Measurements from ENCODE around the gene PSMD13. TPM values are rescaled to one million over a fixed set of nuclear protein-coding genes. Genes with fewer than 3 reads are reported as not detected.
A peak's percentile ranks its signal among the peaks of the same experiment; 100 is the strongest.

The PSMD13 gene
- total RNA-seq, 1 experiment from 2014 or later = 141 TPM

DNA sequence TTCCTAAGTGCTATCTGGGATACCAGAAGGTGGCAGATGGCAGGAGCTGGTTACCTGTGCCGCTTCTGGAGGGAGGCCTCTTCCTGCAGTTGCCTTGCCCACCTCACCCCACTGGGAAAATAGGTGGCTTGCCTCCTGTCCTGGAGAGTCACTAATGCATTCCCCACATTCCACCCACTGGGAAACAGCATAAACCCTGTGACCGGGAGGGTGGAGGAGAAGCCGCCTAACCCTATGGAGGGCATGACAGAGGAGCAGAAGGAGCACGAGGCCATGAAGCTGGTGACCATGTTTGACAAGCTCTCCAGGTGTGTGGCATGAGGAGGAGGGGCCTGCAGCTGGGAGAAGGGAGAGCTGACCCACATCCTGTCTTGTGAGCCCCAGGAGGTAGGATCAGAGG, 23.7 kb upstream of the PSMD13 start:
- H3K9me3 Mint-ChIP-seq = no peaks in the 10 kb centered on the region
- no peaks in the 10 kb centered on the region; the same call in 1 of the 2 replicates for H3K79me2 ChIP-seq (ENCODE audit: insufficient read depth, low read length)
- H3K23me2 ChIP-seq (ENCODE audit: insufficient read length, low read depth, low read length, poor library complexity, severe bottlenecking) = peaks cover 8% of the 10 kb centered on the region
- no peak overlapping the region for H3K4me2 ChIP-seq (ENCODE audit: insufficient read depth, insufficient read length, low read length)
- DNase-seq = no peak
- H2BK12ac ChIP-seq (ENCODE audit: insufficient read length, low read depth, low read length) = no peak overlapping the region
- no peak overlapping the region for H3K23ac ChIP-seq (ENCODE audit: insufficient read length, low read depth, low read length)
- no peak overlapping the region for H2BK15ac ChIP-seq (ENCODE audit: low read depth, low read length)
- no peak overlapping the region for H4K5ac ChIP-seq (ENCODE audit: insufficient read length, low read depth, low read length)
- no peaks in the 10 kb centered on the region for H3K27me3 Mint-ChIP-seq (ENCODE audit: low read depth)
- no peak overlapping the region for H3K27ac ChIP-seq (ENCODE audit: insufficient read length, low read depth, low read length)
- no peak overlapping the region for H3K56ac ChIP-seq (ENCODE audit: insufficient read length, low read depth, low read length)
- TF ChIP-seq, protein P1, sequence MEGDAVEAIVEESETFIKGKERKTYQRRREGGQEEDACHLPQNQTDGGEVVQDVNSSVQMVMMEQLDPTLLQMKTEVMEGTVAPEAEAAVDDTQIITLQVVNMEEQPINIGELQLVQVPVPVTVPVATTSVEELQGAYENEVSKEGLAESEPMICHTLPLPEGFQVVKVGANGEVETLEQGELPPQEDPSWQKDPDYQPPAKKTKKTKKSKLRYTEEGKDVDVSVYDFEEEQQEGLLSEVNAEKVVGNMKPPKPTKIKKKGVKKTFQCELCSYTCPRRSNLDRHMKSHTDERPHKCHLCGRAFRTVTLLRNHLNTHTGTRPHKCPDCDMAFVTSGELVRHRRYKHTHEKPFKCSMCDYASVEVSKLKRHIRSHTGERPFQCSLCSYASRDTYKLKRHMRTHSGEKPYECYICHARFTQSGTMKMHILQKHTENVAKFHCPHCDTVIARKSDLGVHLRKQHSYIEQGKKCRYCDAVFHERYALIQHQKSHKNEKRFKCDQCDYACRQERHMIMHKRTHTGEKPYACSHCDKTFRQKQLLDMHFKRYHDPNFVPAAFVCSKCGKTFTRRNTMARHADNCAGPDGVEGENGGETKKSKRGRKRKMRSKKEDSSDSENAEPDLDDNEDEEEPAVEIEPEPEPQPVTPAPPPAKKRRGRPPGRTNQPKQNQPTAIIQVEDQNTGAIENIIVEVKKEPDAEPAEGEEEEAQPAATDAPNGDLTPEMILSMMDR (conservative IDR thresholded peaks at IDR 0.05) = no peak
- H4K91ac ChIP-seq (ENCODE audit: insufficient read length, low read depth, low read length) = no peak overlapping the region
- H3K18ac ChIP-seq (ENCODE audit: insufficient read length, low read depth, low read length) = no peak overlapping the region
- H2BK120ac ChIP-seq (ENCODE audit: low read depth, low read length, poor library complexity, severe bottlenecking) = no peak overlapping the region
- no peak overlapping the region for H4K8ac ChIP-seq (replicated peaks; ENCODE audit: insufficient read length, low read depth, low read length)
- H3K9ac ChIP-seq (ENCODE audit: extremely low read depth, insufficient read length, low read length) = no peak overlapping the region
- no peak overlapping the region for H3K14ac ChIP-seq (ENCODE audit: insufficient read depth, low read length)
- H3K4ac ChIP-seq (ENCODE audit: low read depth, low read length) = no peak overlapping the region
- H3K4me1 ChIP-seq (ENCODE audit: insufficient read depth, low read length) = no peaks in the 10 kb centered on the region
- H3K79me1 ChIP-seq (ENCODE audit: insufficient read depth, low read depth, low read length, poor library complexity, severe bottlenecking) = no peaks in the 10 kb centered on the region
- peaks cover 28 to 69% (median 62%) of the 10 kb centered on the region in 3 experiments for H3K36me3 Mint-ChIP-seq (ENCODE audit: insufficient read depth in 1 of 3, low read depth in 3 of 3)
- H3K9me3 ChIP-seq (ENCODE audit: control insufficient read depth, low read depth, low read length) = no peaks in the 10 kb centered on the region
- H2BK20ac ChIP-seq (ENCODE audit: low read depth, low read length, poor library complexity, severe bottlenecking) = no peak overlapping the region
- no peaks in the 10 kb centered on the region for H4K20me1 ChIP-seq (ENCODE audit: control insufficient read depth, insufficient read depth, insufficient read length)
- H2AFZ ChIP-seq (ENCODE audit: low read length) = no peak overlapping the region
- peaks cover 0 to 7% of the 10 kb centered on the region in 2 experiments; a peak in 3 of 4 replicates for H3K4me1 Mint-ChIP-seq
- H2BK5ac ChIP-seq (ENCODE audit: insufficient read length, low read length) = no peak overlapping the region
- H3T11ph ChIP-seq (ENCODE audit: low read length) = no peak overlapping the region
- no peak overlapping the region for H2AK5ac ChIP-seq (ENCODE audit: insufficient read length, low read length)
- H3K27me3 ChIP-seq (ENCODE audit: insufficient read depth, low read length) = no peaks in the 10 kb centered on the region
- H3K4me3 Mint-ChIP-seq = no peak overlapping the region
- peak overlapping the region in 1 of 3 experiments; percentile 90; a peak in 2 of 7 replicates for H3K27ac Mint-ChIP-seq
- WGBS (ENCODE audit: extremely low coverage, insufficient read length, low lambda C conversion rate) = no CpG with 5 or more reads among the region's 4 CpGs

All from H9 (cell line).